Endothelial cell of umbilical vein (primary cell): Measurements from ENCODE around the gene ITSN2.

Experiments
- MYC ChIP-seq: IDR thresholded peaks from one replicate; pipeline ENCODE4 v1.6.1; 2011; ENCODE audit warnings: mild to moderate bottlenecking, low read depth, low read length
- POLR2A ChIP-seq: IDR thresholded peaks from 2 replicates; pipeline ENCODE4 v1.6.1; 2012; ENCODE audit warnings: low read depth, mild to moderate bottlenecking, control low read depth, low read length
- POLR2AphosphoS5 ChIP-seq: IDR thresholded peaks from 2 replicates; pipeline ENCODE4 v1.6.1; 2012; ENCODE audit warnings: low read depth, mild to moderate bottlenecking, control low read depth, low read length, moderate library complexity; ENCODE audit not compliant: insufficient read depth
- TF ChIP-seq, protein P1 (sequence below), 2 donors: IDR thresholded peaks; 1 replicate in 1 of 2; 2 replicates in 1 of 2; pipeline ENCODE4 v1.5.1; 2011; ENCODE audit warnings: low read length in 2 of 2, mild to moderate bottlenecking in 2 of 2, moderate library complexity in 2 of 2, control low read depth in 1 of 2, inconsistent platforms in 1 of 2, low read depth in 1 of 2; ENCODE audit not compliant: insufficient read depth in 1 of 2; ENCODE audit errors: extremely low read depth in 1 of 2

DNA sequence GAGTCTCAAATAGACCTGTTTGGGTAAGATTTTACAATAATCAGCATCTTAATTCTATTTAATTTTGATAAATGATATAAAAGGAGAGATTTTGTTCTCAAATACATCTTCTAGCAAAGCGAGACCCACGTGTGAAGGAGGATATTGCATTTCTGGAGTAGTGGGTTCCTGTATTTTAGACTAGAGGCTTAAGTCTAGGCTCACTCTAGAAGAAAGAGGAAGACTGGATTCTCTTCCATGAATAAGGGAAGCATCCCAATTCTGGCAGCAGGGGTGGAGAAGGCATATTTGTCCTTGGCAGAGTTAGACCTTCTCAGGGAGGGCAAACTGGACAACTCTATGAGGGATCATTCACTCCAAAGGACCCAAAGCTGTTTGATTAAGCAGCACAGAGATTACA, 196.7 kb downstream of the ITSN2 start:
- TF ChIP-seq, protein P1, sequence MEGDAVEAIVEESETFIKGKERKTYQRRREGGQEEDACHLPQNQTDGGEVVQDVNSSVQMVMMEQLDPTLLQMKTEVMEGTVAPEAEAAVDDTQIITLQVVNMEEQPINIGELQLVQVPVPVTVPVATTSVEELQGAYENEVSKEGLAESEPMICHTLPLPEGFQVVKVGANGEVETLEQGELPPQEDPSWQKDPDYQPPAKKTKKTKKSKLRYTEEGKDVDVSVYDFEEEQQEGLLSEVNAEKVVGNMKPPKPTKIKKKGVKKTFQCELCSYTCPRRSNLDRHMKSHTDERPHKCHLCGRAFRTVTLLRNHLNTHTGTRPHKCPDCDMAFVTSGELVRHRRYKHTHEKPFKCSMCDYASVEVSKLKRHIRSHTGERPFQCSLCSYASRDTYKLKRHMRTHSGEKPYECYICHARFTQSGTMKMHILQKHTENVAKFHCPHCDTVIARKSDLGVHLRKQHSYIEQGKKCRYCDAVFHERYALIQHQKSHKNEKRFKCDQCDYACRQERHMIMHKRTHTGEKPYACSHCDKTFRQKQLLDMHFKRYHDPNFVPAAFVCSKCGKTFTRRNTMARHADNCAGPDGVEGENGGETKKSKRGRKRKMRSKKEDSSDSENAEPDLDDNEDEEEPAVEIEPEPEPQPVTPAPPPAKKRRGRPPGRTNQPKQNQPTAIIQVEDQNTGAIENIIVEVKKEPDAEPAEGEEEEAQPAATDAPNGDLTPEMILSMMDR (IDR thresholded peaks at IDR 0.05; ENCODE audit: extremely low read depth in 1 of 2, insufficient read depth in 1 of 2, low read depth in 1 of 2, low read length in 2 of 2): no peak
- TF ChIP-seq POLR2A (no peak), POLR2AphosphoS5 (no peak), MYC (no peak)
